KOPT-K1 (cell line): ENCODE data around the gene SPHK2.
"Not testable (repeated sequence)": the region's sequence is repeated elsewhere in the genome, so short reads cannot be mapped to it uniquely, and the experiment has no call there.

Source experiments
- H3K27ac ChIP-seq: fragments of 200-600 bp; sonication (generic); 2 replicates; pipeline ENCODE4 v1.5.1; 2016; ENCODE audit warnings: antibody characterized with exemption, mild to moderate bottlenecking, low read depth, low read length; ENCODE audit not compliant: poor library complexity, severe bottlenecking
- H3K36me3 ChIP-seq: fragments of 200-600 bp; sonication (generic); 2 replicates; pipeline ENCODE4 v1.5.1; 2017; ENCODE audit warnings: antibody characterized with exemption, mild to moderate bottlenecking, low read length, moderate library complexity; ENCODE audit not compliant: insufficient read depth
- H3K9me3 ChIP-seq: fragments of 200-600 bp; sonication (generic); 2 replicates; pipeline ENCODE4 v1.5.1; 2017; ENCODE audit warnings: antibody characterized with exemption, low read length, mild to moderate bottlenecking; ENCODE audit not compliant: insufficient read depth, poor library complexity, severe bottlenecking

Gene SPHK2

DNA sequence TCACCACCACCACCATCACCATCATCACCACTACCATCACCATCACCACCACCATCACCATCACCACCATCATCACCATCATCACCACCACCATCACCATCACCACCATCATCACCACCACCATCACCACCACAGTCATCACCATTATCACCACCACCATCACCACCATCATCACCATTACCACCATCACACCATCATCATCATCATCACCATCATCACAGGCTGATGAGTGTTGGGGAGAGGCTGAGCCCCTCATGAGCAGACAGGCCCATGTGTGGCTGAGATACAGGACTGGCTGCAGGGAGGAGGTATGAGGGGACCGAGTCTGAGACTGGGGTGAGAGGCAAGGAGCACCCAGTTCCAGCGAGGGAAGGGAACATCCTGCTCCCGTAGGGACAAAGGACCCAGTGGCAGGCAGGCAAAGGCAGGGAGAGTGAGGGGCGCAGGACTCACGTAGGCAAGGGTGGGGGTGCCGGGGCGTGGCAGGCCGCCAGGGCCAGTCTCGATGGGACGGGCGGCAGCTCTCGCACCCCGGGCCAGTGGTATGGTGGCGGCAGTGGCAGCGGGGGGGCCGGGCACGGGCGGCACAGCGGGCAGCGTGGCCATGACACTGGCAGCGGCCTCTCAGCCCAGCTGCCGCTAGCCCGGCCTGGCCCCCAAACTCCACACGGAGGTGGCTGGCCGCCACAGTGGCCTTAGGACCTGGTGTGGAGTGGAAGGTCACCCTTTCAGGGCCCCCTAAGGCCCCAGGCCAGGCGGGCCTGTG lies 50.8 kb downstream of the SPHK2 start:
- H3K27ac ChIP-seq: no peak overlapping the region
- H3K36me3 ChIP-seq: no peaks in the 10 kb centered on the region

DNA sequence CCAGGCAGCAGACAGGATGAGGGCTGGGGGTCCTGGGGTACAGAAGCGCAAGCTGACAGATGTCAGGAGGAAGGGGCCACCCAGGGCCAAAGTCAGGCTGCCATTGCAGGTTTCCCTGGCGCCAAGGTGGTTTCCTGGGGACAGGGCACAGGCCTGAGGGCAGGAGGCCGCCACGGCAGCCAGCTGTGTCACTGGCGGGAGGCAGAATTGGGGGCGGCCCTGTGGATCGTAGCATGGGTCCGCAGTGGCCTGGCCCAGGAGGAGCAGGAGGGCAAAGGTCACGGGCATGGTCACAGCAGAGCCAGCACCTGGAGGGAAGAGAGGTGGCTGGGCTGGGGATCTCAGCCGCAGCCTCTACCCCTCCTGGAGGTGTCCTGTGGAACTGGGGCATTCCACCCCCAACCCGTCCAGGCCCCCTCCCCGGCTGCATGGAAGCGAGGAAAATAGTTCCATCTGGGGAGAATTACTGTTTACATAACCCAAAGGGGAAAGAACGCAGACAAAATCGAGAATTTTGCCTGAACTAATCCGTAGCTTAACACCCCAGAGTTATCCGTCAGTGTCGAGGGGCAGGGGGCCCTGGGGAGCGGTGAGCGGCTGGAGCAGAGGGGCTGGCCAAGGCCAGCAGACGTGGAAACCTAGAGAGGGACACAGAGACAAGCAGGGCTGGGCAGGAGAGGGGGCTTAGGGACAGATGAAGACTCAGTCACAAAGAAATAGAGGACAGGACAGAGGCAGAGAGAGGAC lies 51.6 kb downstream of the SPHK2 start:
- Histone ChIP-seq H3K9me3 (no peaks in the 10 kb centered on the region), H3K27ac (no peak overlapping the region), H3K36me3 (no peaks in the 10 kb centered on the region)

More for the DNA sequence above, 50.8 kb downstream of the SPHK2 start:
- no peaks in the 10 kb centered on the region for H3K9me3 ChIP-seq

DNA sequence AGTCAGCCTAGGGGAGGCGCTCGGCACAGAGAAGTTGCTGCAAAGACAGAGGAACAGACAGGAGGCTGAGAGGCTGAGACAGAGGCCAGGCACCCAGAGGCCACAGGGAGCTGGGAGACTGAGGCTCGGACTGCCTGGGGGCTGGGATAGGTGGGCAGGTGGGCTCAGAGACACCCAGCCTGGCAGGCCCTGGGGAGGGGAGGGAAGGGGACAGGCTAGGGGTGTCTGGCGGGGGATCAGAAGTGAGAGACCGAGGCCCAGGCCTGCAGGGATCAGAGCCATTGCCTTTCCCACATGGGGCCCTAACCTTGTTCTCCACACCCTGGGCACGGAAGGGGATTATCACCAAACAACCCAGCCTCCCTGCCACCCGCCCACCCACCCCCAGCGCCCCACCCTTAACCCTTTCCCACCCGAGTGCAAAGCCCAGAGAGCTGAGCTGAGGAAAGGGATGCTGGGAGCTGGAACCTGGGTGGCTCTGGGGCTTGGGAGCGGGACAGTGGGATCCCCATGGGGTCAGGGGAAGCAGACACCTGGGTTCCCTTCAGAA lies 52.2 kb downstream of the SPHK2 start:
- no peak overlapping the region for H3K27ac ChIP-seq

DNA sequence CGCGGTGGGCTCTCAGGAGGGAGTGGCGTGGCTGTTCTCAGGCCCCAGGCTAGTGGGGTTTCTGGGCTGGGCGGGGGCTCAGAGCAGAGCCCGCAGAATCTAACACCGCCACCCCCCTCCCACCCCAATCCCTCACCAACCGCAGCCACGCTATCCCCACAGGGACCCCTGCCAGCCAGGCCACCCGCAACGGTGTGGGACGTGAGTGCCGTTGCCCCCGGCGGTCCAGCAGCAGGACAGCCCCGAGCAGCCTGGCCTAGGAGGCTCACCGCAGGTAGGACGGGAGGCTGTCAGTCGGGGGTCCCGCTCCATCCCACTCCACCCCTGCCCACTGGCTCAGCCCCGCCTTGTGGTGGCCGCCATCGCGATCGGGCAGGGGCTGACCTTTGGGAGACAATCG lies 53.7 kb downstream of the SPHK2 start, which contains the start of gene NTN5:
NTN5 (minus strand) TSS at position 24 of the 400 bp plus-strand sequence. CDS start 2,031 bp downstream, outside the sequence.
- Histone ChIP-seq H3K36me3 (no peaks in the 10 kb centered on the region), H3K9me3 (no peaks in the 10 kb centered on the region), H3K27ac (no peak within 1 kb of the TSS)

More for the DNA sequence above, 52.2 kb downstream of the SPHK2 start:
- Histone ChIP-seq H3K9me3 (no peaks in the 10 kb centered on the region), H3K36me3 (no peaks in the 10 kb centered on the region)

DNA sequence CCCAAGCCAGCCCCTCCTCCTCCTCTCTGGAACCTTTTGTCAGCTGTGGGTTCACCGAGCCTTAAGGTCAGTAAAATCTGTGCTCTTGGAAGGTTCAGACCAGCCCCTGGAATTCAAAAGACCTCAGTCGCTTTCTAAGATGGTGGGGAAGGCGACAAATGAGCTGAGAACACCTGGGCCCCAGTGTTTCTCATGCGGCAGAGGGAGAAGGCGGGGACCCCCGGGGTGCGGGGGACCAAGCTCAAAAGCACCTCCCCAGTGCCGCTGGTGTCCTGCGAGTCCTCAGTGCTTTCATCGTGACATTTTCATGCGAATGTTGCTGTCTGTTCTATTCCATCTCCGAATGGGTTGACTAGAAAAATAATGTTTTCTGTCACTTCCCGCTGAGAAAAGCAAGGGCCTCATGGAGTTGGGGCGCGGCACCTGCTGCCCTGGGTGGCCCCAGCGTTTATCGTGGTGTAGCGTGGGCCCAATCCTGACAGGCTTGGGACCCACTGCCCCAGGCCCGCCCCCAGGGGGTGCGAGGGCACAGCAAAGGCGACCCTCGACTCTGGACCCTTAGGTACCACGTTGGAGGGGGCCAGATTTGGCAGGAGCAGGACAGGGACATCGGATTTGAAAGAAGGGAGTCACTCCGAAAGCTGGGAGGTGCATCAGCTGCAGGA lies 54.3 kb downstream of the SPHK2 start:
- no peaks in the 10 kb centered on the region for H3K9me3 ChIP-seq
- no peaks in the 10 kb centered on the region for H3K36me3 ChIP-seq
- no peak overlapping the region for H3K27ac ChIP-seq

DNA sequence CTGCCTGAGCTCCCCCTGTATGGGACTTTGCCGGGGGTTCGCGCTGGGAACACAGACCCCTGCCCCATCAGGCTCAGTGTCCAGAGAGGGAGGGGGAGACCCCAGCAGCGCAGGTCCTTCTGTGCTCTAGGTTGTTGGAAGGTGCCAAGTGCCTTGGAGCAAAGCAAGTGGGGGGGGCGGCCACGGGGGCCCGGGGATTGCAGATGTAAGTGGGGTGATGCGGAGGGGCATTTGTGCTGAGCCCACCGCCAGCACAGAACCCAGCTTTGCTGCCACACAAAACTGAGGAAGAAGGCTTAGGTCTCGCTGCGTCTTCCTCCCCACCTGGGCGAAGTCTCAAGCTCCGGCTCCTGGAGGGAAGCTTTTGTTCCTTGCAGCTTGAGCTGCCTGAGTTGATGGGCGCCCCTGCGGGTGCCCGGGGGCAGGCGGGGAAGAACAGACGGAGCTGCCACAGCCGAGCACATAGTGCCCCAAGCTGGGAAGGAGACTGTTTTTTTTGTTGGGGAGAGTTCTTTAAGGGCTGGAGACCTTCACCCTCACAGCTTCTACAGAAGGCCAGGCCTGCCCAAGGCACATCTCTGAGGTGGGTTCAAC lies 55.0 kb downstream of the SPHK2 start:
- Histone ChIP-seq H3K9me3 (no peaks in the 10 kb centered on the region), H3K36me3 (no peaks in the 10 kb centered on the region), H3K27ac (no peak overlapping the region)

DNA sequence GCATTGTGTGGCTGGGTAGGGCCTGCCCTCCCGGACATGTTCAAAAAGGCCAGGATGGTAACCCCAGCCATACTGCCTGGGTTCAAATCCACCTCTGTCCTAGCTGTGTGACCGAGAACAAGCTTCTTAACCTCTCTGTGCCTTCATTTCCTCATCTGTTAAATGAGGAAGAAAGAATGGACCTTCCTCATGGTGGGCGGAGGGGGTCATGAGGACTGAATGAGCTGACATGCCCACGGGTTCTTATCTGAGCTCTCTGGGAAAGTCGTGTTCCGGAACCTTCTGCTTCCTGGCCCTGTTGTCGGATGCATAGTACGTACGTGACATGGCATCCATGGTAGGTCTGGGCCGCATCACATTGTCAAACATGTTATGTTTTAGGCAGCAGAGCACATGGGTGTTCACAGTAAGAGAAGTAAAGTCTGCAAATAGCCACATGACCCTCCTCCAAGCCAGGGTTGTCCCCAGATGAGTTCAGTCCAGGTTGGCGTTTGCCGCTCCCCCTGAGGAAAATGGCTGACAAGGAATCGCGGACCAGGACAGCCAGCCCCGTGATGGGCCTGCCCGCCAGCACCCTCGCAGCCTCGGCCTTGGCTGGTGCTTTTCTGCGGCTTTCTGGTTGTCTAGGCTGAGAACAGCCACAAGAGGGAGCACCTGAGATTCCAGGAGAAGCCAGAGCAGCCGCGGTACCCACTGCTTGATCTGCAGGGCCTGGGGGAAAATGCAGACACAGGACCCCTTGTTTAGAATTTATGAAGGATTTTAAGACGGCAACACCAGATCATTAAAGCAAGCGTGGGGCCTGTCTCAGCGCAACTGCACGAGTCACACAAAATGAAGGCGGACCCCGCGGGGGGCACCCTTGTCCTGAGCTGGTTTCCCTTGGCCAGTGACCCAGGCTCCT lies 55.9 kb downstream of the SPHK2 start:
- Histone ChIP-seq H3K36me3 (no peaks in the 10 kb centered on the region), H3K27ac (no peak overlapping the region), H3K9me3 (no peaks in the 10 kb centered on the region)

DNA sequence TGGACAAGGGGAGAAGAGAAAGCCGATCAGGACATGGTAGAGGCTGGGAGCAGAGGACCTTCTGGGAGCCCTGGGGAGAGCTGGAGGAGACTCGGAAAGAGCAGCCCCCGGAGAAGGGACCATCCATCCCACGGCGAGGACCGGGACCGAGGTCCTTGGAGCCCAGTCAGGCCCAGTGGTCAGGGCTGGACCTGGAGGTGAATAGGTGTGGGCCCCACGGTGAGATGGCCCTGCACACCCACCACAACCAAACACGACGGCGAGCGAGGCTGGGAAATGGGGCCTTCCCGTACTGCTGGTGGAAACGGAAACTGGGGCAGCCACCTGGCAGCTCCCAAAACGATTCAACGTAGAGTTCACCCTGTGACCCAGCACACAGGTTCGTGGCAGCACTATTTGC lies 57.2 kb downstream of the SPHK2 start:
- Histone ChIP-seq H3K27ac (no peak overlapping the region), H3K36me3 (no peaks in the 10 kb centered on the region), H3K9me3 (no peaks in the 10 kb centered on the region)

DNA sequence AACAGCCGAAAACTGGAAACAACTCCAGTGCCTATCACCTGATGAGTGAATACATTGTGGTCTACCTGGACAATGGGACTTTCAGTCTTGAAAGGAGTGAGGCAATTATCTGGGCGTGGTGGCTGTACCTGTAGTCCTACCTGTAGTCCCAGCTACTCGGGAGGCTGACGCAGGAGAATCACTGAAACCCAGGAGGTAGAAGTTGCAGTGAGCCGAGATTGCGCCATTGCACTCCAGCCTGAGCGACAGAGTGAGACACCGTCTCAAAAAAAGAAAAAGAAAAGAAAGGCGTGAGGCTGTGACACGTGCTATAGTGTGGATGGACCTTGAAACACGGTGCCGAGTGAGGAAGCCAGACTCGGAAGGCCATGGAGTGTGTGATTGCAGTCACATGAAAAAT lies 57.6 kb downstream of the SPHK2 start:
- H3K27ac ChIP-seq: no peak overlapping the region
- H3K36me3 ChIP-seq: no peaks in the 10 kb centered on the region
- H3K9me3 ChIP-seq: no peaks in the 10 kb centered on the region

DNA sequence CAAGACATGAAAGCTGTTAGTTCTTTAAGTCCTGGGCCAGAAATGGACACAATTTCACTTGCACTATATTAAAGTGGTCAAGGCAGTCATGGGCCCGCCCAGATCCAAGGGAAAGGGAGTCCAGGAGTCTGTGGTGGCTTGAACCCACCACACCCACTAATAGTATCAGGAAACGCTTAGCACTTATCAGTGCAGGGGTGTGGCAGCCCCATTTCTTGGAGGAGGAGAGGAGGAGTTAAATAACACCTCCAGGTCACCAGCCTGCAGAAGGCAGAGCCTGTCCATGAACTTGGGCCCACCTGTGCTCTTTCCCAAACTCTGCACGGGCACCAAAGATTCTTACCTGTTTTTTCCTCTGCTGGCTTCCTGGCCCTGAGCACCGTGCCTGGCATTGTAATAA lies 58.9 kb downstream of the SPHK2 start:
- no peak overlapping the region for H3K27ac ChIP-seq
- H3K36me3 ChIP-seq: no peaks in the 10 kb centered on the region
- no peaks in the 10 kb centered on the region for H3K9me3 ChIP-seq

DNA sequence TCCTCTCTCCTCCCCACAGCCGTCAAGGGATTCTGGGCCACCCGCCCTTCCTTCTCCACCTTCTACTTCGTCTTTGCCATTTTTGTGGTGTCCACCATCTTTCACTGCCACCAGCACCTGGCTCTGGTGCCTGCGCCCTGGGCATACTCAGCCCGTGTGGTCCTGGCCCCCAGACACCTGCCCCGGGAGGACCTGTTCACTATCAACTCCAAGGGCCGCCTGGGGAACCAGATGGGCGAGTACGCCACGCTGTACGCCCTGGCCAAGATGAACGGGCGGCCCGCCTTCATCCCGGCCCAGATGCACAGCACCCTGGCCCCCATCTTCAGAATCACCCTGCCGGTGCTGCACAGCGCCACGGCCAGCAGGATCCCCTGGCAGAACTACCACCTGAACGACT lies 60.7 kb downstream of the SPHK2 start:
- not testable (repeated sequence) for H3K27ac ChIP-seq, H3K9me3 ChIP-seq, H3K36me3 ChIP-seq
